Measurements from ENCODE around the gene CISD1. TPM values are rescaled to one million over a fixed set of nuclear protein-coding genes. Genes with fewer than 3 reads are reported as not detected.

The CISD1 gene
- total and polyA plus RNA-seq, 2 donors (not counting 1 experiment from before 2014, with no cell fraction given) = 14.0 to 39.9 TPM

- peak overlapping the region; percentile 77 to 97 (median 86) for H3K4me3 ChIP-seq (replicated peaks in 1 of 4; ENCODE audit: control extremely low read depth in 1 of 4, insufficient read depth in 1 of 4, low read depth in 3 of 4, low read length in 4 of 4)
- H3K79me2 ChIP-seq (ENCODE audit: control insufficient read depth, insufficient read depth, low read length) = peaks cover 30% of the 10 kb centered on the region
- no peaks in the 10 kb centered on the region for H3K36me3 ChIP-seq (ENCODE audit: control insufficient read depth, insufficient read depth, low read length)
- H3K4me2 ChIP-seq (ENCODE audit: extremely low read depth, insufficient read depth, low read length) = peak overlapping the region; percentile 97
- no peaks in the 10 kb centered on the region for H4K20me1 ChIP-seq (ENCODE audit: control insufficient read depth, extremely low read depth, insufficient read depth, low read length)
- no peak for DNase-seq (ENCODE audit: low read depth in 2 of 2)
- H3K27ac ChIP-seq (ENCODE audit: insufficient read depth, low read length) = peak overlapping the region; percentile 92
- no peaks in the 10 kb centered on the region for H3K27me3 ChIP-seq (ENCODE audit: control insufficient read depth, insufficient read depth, low read length)
- TF ChIP-seq CTCF (conservative IDR thresholded peaks at IDR 0.05 in 1 of 2, IDR thresholded peaks at IDR 0.05 in 1 of 2; ENCODE audit: low read depth in 1 of 2, low read length in 2 of 2) = no peak
- no peak for TF ChIP-seq EZH2 (IDR thresholded peaks at IDR 0.05; ENCODE audit: low read length, missing control alignments)
- no peaks in the 10 kb centered on the region for H3K9me3 ChIP-seq (ENCODE audit: control insufficient read depth, insufficient read depth, low read depth, low read length)
- peak overlapping the region; percentile 81 for H3K9ac ChIP-seq (ENCODE audit: insufficient read depth, low read length)
- peak overlapping the region; percentile 98 for H2AFZ ChIP-seq (ENCODE audit: low read length)
- H3K4me1 ChIP-seq (ENCODE audit: control insufficient read depth, extremely low read depth, insufficient read depth, low read length) = peaks cover 5% of the 10 kb centered on the region
These were observed 874 bp downstream of the CISD1 start for GRCh38 chr10:58269782-58270290.

GRCh38 chr10:58275261-58275660 lies 6.3 kb downstream of the CISD1 start:
- Histone ChIP-seq H3K9me3 (ENCODE audit: control insufficient read depth, insufficient read depth, low read depth, low read length) (no peaks in the 10 kb centered on the region), H3K4me3 (replicated peaks in 1 of 4; ENCODE audit: control extremely low read depth in 1 of 4, insufficient read depth in 1 of 4, low read depth in 3 of 4, low read length in 4 of 4) (no peak overlapping the region), H3K36me3 (ENCODE audit: control insufficient read depth, insufficient read depth, low read length) (no peaks in the 10 kb centered on the region), H3K27me3 (ENCODE audit: control insufficient read depth, insufficient read depth, low read length) (no peaks in the 10 kb centered on the region), H3K4me1 (ENCODE audit: control insufficient read depth, extremely low read depth, insufficient read depth, low read length) (peaks cover 6% of the 10 kb centered on the region), H3K9ac (ENCODE audit: insufficient read depth, low read length) (no peak overlapping the region), H4K20me1 (ENCODE audit: control insufficient read depth, extremely low read depth, insufficient read depth, low read length) (no peaks in the 10 kb centered on the region), H3K4me2 (ENCODE audit: extremely low read depth, insufficient read depth, low read length) (no peak overlapping the region), H3K79me2 (ENCODE audit: control insufficient read depth, insufficient read depth, low read length) (peaks cover 20% of the 10 kb centered on the region), H2AFZ (ENCODE audit: low read length) (no peak overlapping the region), H3K27ac (ENCODE audit: insufficient read depth, low read length) (no peak overlapping the region)
- TF ChIP-seq CTCF (conservative IDR thresholded peaks at IDR 0.05 in 1 of 2, IDR thresholded peaks at IDR 0.05 in 1 of 2; ENCODE audit: low read depth in 1 of 2, low read length in 2 of 2) (no peak), EZH2 (IDR thresholded peaks at IDR 0.05; ENCODE audit: low read length, missing control alignments) (no peak)
- no peak for DNase-seq (ENCODE audit: low read depth in 2 of 2)

- TF ChIP-seq EZH2 (IDR thresholded peaks at IDR 0.05; ENCODE audit: low read length, missing control alignments) (no peak), CTCF (conservative IDR thresholded peaks at IDR 0.05 in 1 of 2, IDR thresholded peaks at IDR 0.05 in 1 of 2; ENCODE audit: low read depth in 1 of 2, low read length in 2 of 2) (no peak)
- H3K9ac ChIP-seq (ENCODE audit: insufficient read depth, low read length) = no peak overlapping the region
- H3K27ac ChIP-seq (ENCODE audit: insufficient read depth, low read length) = no peak overlapping the region
- peaks cover 4% of the 10 kb centered on the region for H3K4me1 ChIP-seq (ENCODE audit: control insufficient read depth, extremely low read depth, insufficient read depth, low read length)
- no peak overlapping the region for H3K4me2 ChIP-seq (ENCODE audit: extremely low read depth, insufficient read depth, low read length)
- peak; percentile 33 to 81 for DNase-seq (ENCODE audit: low read depth in 2 of 2)
- H2AFZ ChIP-seq (ENCODE audit: low read length) = no peak overlapping the region
- peaks cover 14% of the 10 kb centered on the region for H3K79me2 ChIP-seq (ENCODE audit: control insufficient read depth, insufficient read depth, low read length)
- H3K9me3 ChIP-seq (ENCODE audit: control insufficient read depth, insufficient read depth, low read depth, low read length) = no peaks in the 10 kb centered on the region
- H3K36me3 ChIP-seq (ENCODE audit: control insufficient read depth, insufficient read depth, low read length) = no peaks in the 10 kb centered on the region
- H4K20me1 ChIP-seq (ENCODE audit: control insufficient read depth, extremely low read depth, insufficient read depth, low read length) = no peaks in the 10 kb centered on the region
- H3K27me3 ChIP-seq (ENCODE audit: control insufficient read depth, insufficient read depth, low read length) = no peaks in the 10 kb centered on the region
- H3K4me3 ChIP-seq (replicated peaks in 1 of 4; ENCODE audit: control extremely low read depth in 1 of 4, insufficient read depth in 1 of 4, low read depth in 3 of 4, low read length in 4 of 4) = no peak overlapping the region
These were observed 6.9 kb downstream of the CISD1 start for GRCh38 chr10:58275908-58276307.
